HepG2 (cell line): ENCODE data around the gene NFE2L1. TPM values are rescaled to one million over a fixed set of nuclear protein-coding genes. Genes with fewer than 3 reads are reported as not detected.
A peak's percentile ranks its signal among the peaks of the same experiment; 100 is the strongest.

Source experiments
- ARNT ChIP-seq: fragments of 450-650 bp; IDR thresholded peaks from 2 replicates; pipeline ENCODE4 v1.6.1; 2017
- FLYWCH1 ChIP-seq: sonication (generic); formaldehyde crosslinking; IDR thresholded peaks from 2 replicates; pipeline ENCODE4 v1.8.1; 2023; ENCODE audit warnings: mild to moderate bottlenecking, missing genetic modification reagents
- FOSL1 ChIP-seq: sonication (generic); formaldehyde crosslinking; IDR thresholded peaks from 2 replicates; pipeline ENCODE4 v1.9.0; 2021; ENCODE audit warnings: missing genetic modification reagents, borderline replicate concordance
- HNRNPUL1 ChIP-seq: fragments of 200-400 bp; formaldehyde crosslinking; IDR thresholded peaks from 2 replicates; pipeline ENCODE4 v1.6.1; 2017; ENCODE audit warnings: low read depth, mild to moderate bottlenecking, low read length, moderate library complexity
- JDP2 ChIP-seq: sonication (generic); formaldehyde crosslinking; IDR thresholded peaks from 2 replicates; pipeline ENCODE4 v1.8.1; 2022; ENCODE audit warnings: missing genetic modification reagents, borderline replicate concordance
- KAT7 ChIP-seq: IDR thresholded peaks from 2 replicates; pipeline ENCODE4 v1.6.1; 2018; ENCODE audit warnings: borderline replicate concordance, missing compliant biosample characterization
- MXD4 ChIP-seq: IDR thresholded peaks from 2 replicates; pipeline ENCODE4 v1.6.1; 2016; ENCODE audit warnings: mild to moderate bottlenecking, missing biosample characterization, missing genetic modification reagents
- POLR2AphosphoS2 ChIP-seq: IDR thresholded peaks from 2 replicates; pipeline ENCODE4 v1.6.1; 2011; ENCODE audit warnings: low read depth, low read length, improper control_type of control experiment
- POLR2G ChIP-seq: fragments of 200-400 bp; formaldehyde crosslinking; IDR thresholded peaks from 2 replicates; pipeline ENCODE4 v1.6.1; 2018; ENCODE audit warnings: mild to moderate bottlenecking, low read depth, low read length, moderate library complexity
- SIX1 ChIP-seq: sonication (generic); formaldehyde crosslinking; IDR thresholded peaks from 2 replicates; pipeline ENCODE4 v1.4.0; 2020; ENCODE audit warnings: missing genetic modification reagents, borderline replicate concordance
- TRAFD1 ChIP-seq: sonication (generic); formaldehyde crosslinking; IDR thresholded peaks from 2 replicates; pipeline ENCODE4 v1.5.1; 2020; ENCODE audit warnings: missing genetic modification reagents, mild to moderate bottlenecking, borderline replicate concordance
- ZBTB42 ChIP-seq: sonication (generic); formaldehyde crosslinking; IDR thresholded peaks from 2 replicates; pipeline ENCODE4 v1.5.0; 2020; ENCODE audit warnings: mild to moderate bottlenecking, missing genetic modification reagents
- ZNF143 ChIP-seq: sonication (generic); formaldehyde crosslinking; IDR thresholded peaks from 2 replicates; pipeline ENCODE4 v1.4.0; 2020; ENCODE audit warnings: missing genetic modification reagents
- ZNF263 ChIP-seq: sonication (generic); formaldehyde crosslinking; IDR thresholded peaks from 2 replicates; pipeline ENCODE4 v1.4.0; 2020; ENCODE audit warnings: missing genetic modification reagents
- ZNF318 ChIP-seq: sonication (generic); formaldehyde crosslinking; IDR thresholded peaks from 2 replicates; pipeline ENCODE4 v1.4.0; 2020; ENCODE audit warnings: mild to moderate bottlenecking, missing genetic modification reagents
- ZNF552 ChIP-seq: sonication (generic); formaldehyde crosslinking; IDR thresholded peaks from 2 replicates; pipeline ENCODE4 v1.9.0; 2022; ENCODE audit warnings: missing genetic modification reagents, mild to moderate bottlenecking, borderline replicate concordance
- ZNF558 ChIP-seq: sonication (generic); formaldehyde crosslinking; IDR thresholded peaks from 2 replicates; pipeline ENCODE4 v1.9.0; 2022; ENCODE audit warnings: mild to moderate bottlenecking, missing genetic modification reagents, borderline replicate concordance
- ZNF7 ChIP-seq: IDR thresholded peaks from 2 replicates; pipeline ENCODE4 v1.6.1; 2016; ENCODE audit warnings: missing biosample characterization, missing genetic modification reagents
- ZUFSP ChIP-seq: sonication (generic); formaldehyde crosslinking; IDR thresholded peaks from 2 replicates; pipeline ENCODE4 v1.9.0; 2021; ENCODE audit warnings: missing genetic modification reagents, mild to moderate bottlenecking, borderline replicate concordance
- polyA plus RNA-seq, 8 experiments: library from polyadenylated mRNA; depleted of rRNA in 3 of 8; stranded (reverse) in 7 of 8; unstranded in 1 of 8; fragments of >200 nt; fragmentation: Illumina TruSeq in 4 of 8; extraction: Trizol in 4 of 8; gene quantifications; 2 replicates each; pipeline versions ENCODE4 v1.2.1 to v1.2.3, GENCODE V29; 2011 to 2016; ENCODE audit warnings: low read depth in 4 of 8, missing spikeins in 1 of 8, mixed read lengths in 1 of 8; ENCODE audit not compliant: insufficient read depth in 1 of 8
- total RNA-seq, 5 experiments: library from RNA; depleted of rRNA; stranded (reverse); fragments of >200 nt; fragmentation: Illumina TruSeq; extraction: Trizol; gene quantifications; 2 replicates each; pipeline ENCODE4 v1.2.3, GENCODE V29; 2016; ENCODE audit warnings: low read depth in 1 of 5

Gene NFE2L1
- total and polyA plus RNA-seq, 2 of the 13 experiments (the other 11 are each of a cell fraction or from before 2014, with no cell fraction given): 67.0 to 234 TPM

GRCh38 chr17:48101012-48101720 lies 53.0 kb downstream of the NFE2L1 start, which contains the start of gene CBX1 (continued):
- TF ChIP-seq HNRNPUL1 (peak; percentile 61; the same call in 1 of the 2 replicates), ZNF552 (CRISPR knock-in tag) (peak; percentile 13; the same call in 1 of the 2 replicates), ZNF558 (CRISPR knock-in tag) (peak; percentile 81; the same call in 1 of the 2 replicates), ZNF318 (CRISPR knock-in tag) (no peak), ZNF143 (CRISPR knock-in tag) (peak; percentile 99), ZNF7 (CRISPR knock-in tag) (no peak), POLR2AphosphoS2 (no peak), SIX1 (CRISPR knock-in tag) (no peak), JDP2 (CRISPR knock-in tag) (no peak), KAT7 (peak; percentile 82; the same call in 1 of the 2 replicates), ZNF263 (CRISPR knock-in tag) (peak; percentile 46), FOSL1 (CRISPR knock-in tag) (no peak), ZUFSP (no peak), FLYWCH1 (no peak), TRAFD1 (no peak; the same call in 1 of the 2 replicates), ZBTB42 (CRISPR knock-in tag) (peak; percentile 95), POLR2G (peak; percentile 85), MXD4 (CRISPR knock-in tag) (peak; percentile 79; the same call in 1 of the 2 replicates), ARNT (no peak)
